GM12874 (cell line): ENCODE results near the gene ATM.

Experiments
- TF ChIP-seq, protein P1 (sequence below): IDR thresholded peaks from 2 replicates; pipeline ENCODE4 v1.5.1; 2011; ENCODE audit warnings: low read depth, mild to moderate bottlenecking, control low read depth, low read length, moderate library complexity; ENCODE audit not compliant: insufficient read depth

The ATM gene

GRCh38 chr11:108199446-108200321 lies 23.2 kb upstream of the ATM start:
- TF ChIP-seq, protein P1, sequence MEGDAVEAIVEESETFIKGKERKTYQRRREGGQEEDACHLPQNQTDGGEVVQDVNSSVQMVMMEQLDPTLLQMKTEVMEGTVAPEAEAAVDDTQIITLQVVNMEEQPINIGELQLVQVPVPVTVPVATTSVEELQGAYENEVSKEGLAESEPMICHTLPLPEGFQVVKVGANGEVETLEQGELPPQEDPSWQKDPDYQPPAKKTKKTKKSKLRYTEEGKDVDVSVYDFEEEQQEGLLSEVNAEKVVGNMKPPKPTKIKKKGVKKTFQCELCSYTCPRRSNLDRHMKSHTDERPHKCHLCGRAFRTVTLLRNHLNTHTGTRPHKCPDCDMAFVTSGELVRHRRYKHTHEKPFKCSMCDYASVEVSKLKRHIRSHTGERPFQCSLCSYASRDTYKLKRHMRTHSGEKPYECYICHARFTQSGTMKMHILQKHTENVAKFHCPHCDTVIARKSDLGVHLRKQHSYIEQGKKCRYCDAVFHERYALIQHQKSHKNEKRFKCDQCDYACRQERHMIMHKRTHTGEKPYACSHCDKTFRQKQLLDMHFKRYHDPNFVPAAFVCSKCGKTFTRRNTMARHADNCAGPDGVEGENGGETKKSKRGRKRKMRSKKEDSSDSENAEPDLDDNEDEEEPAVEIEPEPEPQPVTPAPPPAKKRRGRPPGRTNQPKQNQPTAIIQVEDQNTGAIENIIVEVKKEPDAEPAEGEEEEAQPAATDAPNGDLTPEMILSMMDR, result no peak

DNA sequence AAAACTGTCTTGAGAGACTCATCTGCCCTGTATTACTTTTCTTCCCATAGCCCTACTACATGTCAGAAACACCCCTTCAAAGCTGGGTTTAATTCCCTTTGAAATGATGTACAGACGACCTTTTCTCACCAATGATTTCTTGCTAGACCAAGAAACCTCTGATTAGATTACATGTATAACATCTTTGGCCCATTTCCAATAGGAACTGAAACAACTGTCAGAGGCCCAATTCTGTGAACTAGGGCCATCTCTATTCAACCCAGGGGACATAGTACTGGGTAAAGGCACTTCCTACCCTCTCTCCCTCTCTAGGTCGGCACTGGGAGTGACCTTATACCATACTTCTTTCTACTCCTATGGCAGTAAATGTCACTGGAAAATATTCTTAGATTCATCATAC lies 19.8 kb upstream of the ATM start:
- TF ChIP-seq, protein P1, result no peak

- TF ChIP-seq, protein P1, result no peak
Measured at GRCh38 chr11:108204376-108204775, 18.5 kb upstream of the ATM start.

GRCh38 chr11:108204929-108205499 lies 17.9 kb upstream of the ATM start:
- TF ChIP-seq, protein P1, result no peak

DNA sequence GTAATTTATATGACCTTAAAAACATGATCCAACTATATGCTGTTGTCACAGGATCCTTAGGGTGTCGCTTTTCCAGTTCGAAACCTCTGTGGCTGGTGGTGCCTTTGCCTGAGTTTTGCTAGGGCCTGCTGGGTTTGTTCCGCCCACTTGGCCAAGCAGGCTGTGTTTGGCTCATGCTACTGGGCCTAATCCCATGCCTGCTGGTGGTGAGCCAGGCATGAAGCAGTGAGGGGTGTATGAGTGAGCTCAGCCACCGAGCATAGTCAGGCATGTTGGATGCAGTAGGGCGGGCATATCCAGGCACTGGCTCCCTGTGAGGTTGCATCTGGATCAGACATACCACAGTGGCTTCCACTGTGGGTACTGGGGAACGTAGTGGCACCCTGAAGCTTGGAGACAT lies 16.7 kb upstream of the ATM start:
- TF ChIP-seq, protein P1, result no peak

- TF ChIP-seq, protein P1, result no peak
Measured at GRCh38 chr11:108206969-108207682, 15.7 kb upstream of the ATM start.

DNA sequence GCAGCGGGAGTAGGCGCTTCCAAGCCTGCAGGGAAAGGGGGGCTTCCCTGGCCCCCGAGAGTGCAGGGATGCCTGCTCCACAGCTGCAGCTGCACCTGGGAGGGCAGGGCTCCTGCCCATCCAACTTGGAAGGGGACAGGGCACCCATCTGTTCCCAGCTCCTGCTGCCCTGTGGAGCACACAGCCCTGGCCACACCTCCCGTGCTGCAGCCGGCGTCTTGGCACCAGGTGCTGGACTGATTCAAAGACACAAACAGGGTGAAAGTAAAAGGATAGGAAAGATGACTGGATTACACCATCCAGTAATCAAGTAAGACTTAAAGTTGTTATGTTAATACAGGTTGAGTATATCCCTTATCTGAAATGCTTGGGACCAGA lies 15.2 kb upstream of the ATM start:
- TF ChIP-seq, protein P1, result no peak
